Breast epithelium (tissue), 4 donors: ENCODE results near the gene FOXI2. TPM values are rescaled to one million over a fixed set of nuclear protein-coding genes. Genes with fewer than 3 reads are reported as not detected.

ENCODE experiments used
- DNase-seq, 2 donors: peaks; one replicate each; pipeline ENCODE4 v3.0.0-alpha.2; 2019; ENCODE audit warnings: low spot score in 2 of 2
- H3K27ac ChIP-seq, 2 donors: fragments of 200-600 bp; sonication (generic) in 1 of 2; one replicate each; pipeline ENCODE4 v1.5.1; 2016 to 2019; ENCODE audit warnings: mild to moderate bottlenecking in 1 of 2
- H3K27me3 ChIP-seq, 2 donors: fragments of 200-600 bp; sonication (generic) in 1 of 2; one replicate each; pipeline versions ENCODE4 v1.5.1 to v1.6.0; 2017 to 2019; ENCODE audit warnings: control low read depth in 1 of 2, mild to moderate bottlenecking in 1 of 2
- H3K36me3 ChIP-seq: fragments of 200-600 bp; one replicate; pipeline ENCODE4 v1.5.1; 2019
- H3K4me1 ChIP-seq, 2 donors: fragments of 200-600 bp; sonication (generic); one replicate each; pipeline ENCODE4 v1.5.1; 2016 to 2019; ENCODE audit warnings: control low read depth in 1 of 2
- H3K4me3 ChIP-seq, 3 donors: fragments of 200-600 bp; sonication (generic); 1 replicate in 2 of 3; 2 replicates in 1 of 3; pipeline ENCODE4 v1.5.1; 2016 to 2019; ENCODE audit warnings: mild to moderate bottlenecking in 3 of 3, moderate library complexity in 2 of 3
- H3K9me3 ChIP-seq, 2 donors: fragments of 200-600 bp; sonication (generic) in 1 of 2; one replicate each; pipeline ENCODE4 v1.5.1; 2016 to 2019; ENCODE audit warnings: control low read depth in 1 of 2
- CTCF ChIP-seq, 3 donors: fragments of 450-650 bp; IDR thresholded peaks; one replicate each; pipeline ENCODE4 v1.5.1; 2016 to 2017; ENCODE audit warnings: antibody characterized with exemption in 3 of 3, mild to moderate bottlenecking in 3 of 3, moderate library complexity in 3 of 3
- POLR2A ChIP-seq: fragments of 450-650 bp; IDR thresholded peaks from one replicate; pipeline ENCODE4 v1.6.1; 2016; ENCODE audit warnings: antibody characterized with exemption, mild to moderate bottlenecking, moderate library complexity
- POLR2AphosphoS5 ChIP-seq, 3 donors: sonication (generic); formaldehyde crosslinking; IDR thresholded peaks; one replicate each; pipeline ENCODE4 v1.6.1; 2017; ENCODE audit warnings: antibody characterized with exemption in 3 of 3
- intact Hi-C: fragments of 100-400 bp; cut with DNase I; formaldehyde crosslinking; loops from one replicate; pipeline ENCODE4 v1.15.1; 2023; ENCODE audit warnings: low total_unique reads
- total RNA-seq, 3 donors: library from RNA; depleted of rRNA; stranded (reverse); fragments of >200 nt; gene quantifications; one replicate each; pipeline ENCODE4 v1.1.0, GENCODE V29; 2016

The FOXI2 gene
- total RNA-seq, 3 donors from 2014 or later: 0.16 TPM; not detected in 2

GRCh38 chr10:127736222-127736914 lies 617 bp upstream of the FOXI2 start:
- TF ChIP-seq POLR2AphosphoS5 (IDR thresholded peaks at IDR 0.05): no peak
- TF ChIP-seq CTCF (IDR thresholded peaks at IDR 0.05): no peak
- no peak for TF ChIP-seq POLR2A
- Histone ChIP-seq H3K9me3 (peaks cover 0 to 7% of the 10 kb centered on the region in 2 donors), H3K36me3 (no peaks in the 10 kb centered on the region), H3K27me3 (peaks cover 2 to 56% of the 10 kb centered on the region in 2 donors), H3K4me3 (peak overlapping the region in 2 of 3 donors; percentile 23 to 56), H3K27ac (no peak overlapping the region), H3K4me1 (no peaks in the 10 kb centered on the region)
- intact Hi-C loops: no loop called here
- DNase-seq: no peak

DNA sequence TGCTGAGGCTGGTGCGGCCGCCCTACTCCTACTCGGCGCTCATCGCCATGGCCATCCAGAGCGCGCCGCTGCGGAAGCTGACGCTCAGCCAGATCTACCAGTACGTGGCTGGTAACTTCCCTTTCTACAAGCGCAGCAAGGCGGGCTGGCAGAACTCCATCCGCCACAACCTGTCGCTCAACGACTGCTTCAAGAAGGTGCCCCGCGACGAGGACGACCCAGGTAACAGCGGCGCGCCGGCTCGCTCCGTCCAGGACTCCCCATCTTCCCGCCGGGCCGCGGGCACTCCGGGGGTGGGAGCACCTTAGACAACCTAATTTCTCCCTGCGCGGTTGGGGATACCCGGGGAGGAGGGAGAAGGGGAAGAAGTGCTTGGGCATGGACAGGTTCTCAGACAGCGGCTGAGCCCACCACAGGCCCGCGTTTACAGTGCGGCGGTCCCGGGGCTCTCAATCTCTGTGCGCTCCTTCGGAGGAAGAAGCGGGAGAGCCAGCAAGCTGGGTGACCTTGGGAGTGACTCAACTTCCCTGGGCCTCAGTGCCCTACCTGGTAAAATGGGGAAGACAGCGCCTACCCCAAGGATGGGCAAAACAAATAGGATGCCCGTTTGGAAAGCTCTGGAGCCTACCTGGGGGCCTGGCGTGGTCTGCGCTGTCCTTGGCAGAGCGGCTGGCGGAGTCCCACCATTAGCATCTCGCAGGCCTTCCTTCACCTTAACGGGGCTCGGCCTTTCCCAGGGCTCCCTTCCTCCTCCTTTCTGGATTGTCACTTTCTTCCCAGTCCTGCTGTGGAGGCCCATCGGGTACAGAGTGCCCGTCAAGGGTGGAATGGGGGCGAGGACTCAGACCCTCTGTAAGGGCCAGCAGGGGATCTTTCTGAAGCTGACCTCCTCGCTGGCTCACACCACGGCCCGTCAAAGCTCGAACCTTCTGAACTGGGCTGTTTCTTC lies 852 bp downstream of the FOXI2 start:
- Histone ChIP-seq H3K4me1 (no peaks in the 10 kb centered on the region), H3K4me3 (peak overlapping the region; percentile 23 to 56 (median 47)), H3K27ac (peak overlapping the region in 1 of 2 donors; percentile 32), H3K27me3 (peaks cover 2 to 55% of the 10 kb centered on the region in 2 donors), H3K9me3 (peaks cover 0 to 7% of the 10 kb centered on the region in 2 donors), H3K36me3 (no peaks in the 10 kb centered on the region)
- intact Hi-C loops: no loop called here
- DNase-seq: no peak
- no peak for TF ChIP-seq POLR2AphosphoS5 (IDR thresholded peaks at IDR 0.05)
- TF ChIP-seq POLR2A: no peak
- TF ChIP-seq CTCF (IDR thresholded peaks at IDR 0.05): no peak

GRCh38 chr10:127738512-127739424 lies 1.8 kb downstream of the FOXI2 start:
- peak overlapping the region; percentile 32 to 54 for H3K27ac ChIP-seq
- TF ChIP-seq CTCF (IDR thresholded peaks at IDR 0.05): no peak
- TF ChIP-seq POLR2AphosphoS5 (IDR thresholded peaks at IDR 0.05): no peak
- TF ChIP-seq POLR2A: no peak
- peaks cover 2 to 47% of the 10 kb centered on the region in 2 donors for H3K27me3 ChIP-seq
- intact Hi-C loops: no loop called here
- peaks cover 0 to 7% of the 10 kb centered on the region in 2 donors for H3K9me3 ChIP-seq
- peak in 1 of 2 donors; percentile 45 for DNase-seq
- no peaks in the 10 kb centered on the region for H3K4me1 ChIP-seq
- H3K36me3 ChIP-seq: no peaks in the 10 kb centered on the region
- peak overlapping the region in 2 of 3 donors; percentile 47 to 56 for H3K4me3 ChIP-seq

GRCh38 chr10:127739908-127740307 lies 2.9 kb downstream of the FOXI2 start:
- Histone ChIP-seq H3K27me3 (peaks cover 2 to 42% of the 10 kb centered on the region in 2 donors), H3K4me1 (no peaks in the 10 kb centered on the region), H3K4me3 (no peak overlapping the region), H3K36me3 (no peaks in the 10 kb centered on the region), H3K9me3 (peaks cover 0 to 7% of the 10 kb centered on the region in 2 donors), H3K27ac (no peak overlapping the region)
- intact Hi-C loops: no loop called here
- DNase-seq: no peak
- no peak for TF ChIP-seq POLR2A

GRCh38 chr10:127740596-127740995 lies 3.6 kb downstream of the FOXI2 start:
- intact Hi-C loops: no loop called here
- H3K9me3 ChIP-seq: peaks cover 0 to 7% of the 10 kb centered on the region in 2 donors
- no peak overlapping the region for H3K4me3 ChIP-seq
- no peaks in the 10 kb centered on the region for H3K4me1 ChIP-seq
- no peak for DNase-seq
- peaks cover 2 to 36% of the 10 kb centered on the region in 2 donors for H3K27me3 ChIP-seq
- no peaks in the 10 kb centered on the region for H3K36me3 ChIP-seq
- TF ChIP-seq CTCF (IDR thresholded peaks at IDR 0.05) (no peak), POLR2A (no peak), POLR2AphosphoS5 (IDR thresholded peaks at IDR 0.05) (no peak)
- no peak overlapping the region for H3K27ac ChIP-seq
